Bronchial epithelial cell (primary cell): Measurements from ENCODE around the gene CAP1. TPM values are rescaled to one million over a fixed set of nuclear protein-coding genes. Genes with fewer than 3 reads are reported as not detected.

ENCODE experiments used
- DNase-seq: peaks from one replicate; pipeline ENCODE4 v3.0.0-alpha.2; 2010; ENCODE audit warnings: low read depth
- FAIRE-seq: peaks from 2 replicates; lab custom pipeline; 2011; peaks lifted over from hg19 to GRCh38; lab: Jason Lieb, UNC
- H3K27me3 ChIP-seq: 2 replicates; pipeline ENCODE4 v1.5.1; 2011; ENCODE audit warnings: low read length; ENCODE audit not compliant: control insufficient read depth, insufficient read depth
- H3K36me3 ChIP-seq: 2 replicates; pipeline ENCODE4 v1.5.1; 2011; ENCODE audit warnings: low read length; ENCODE audit not compliant: control insufficient read depth, insufficient read depth
- H3K4me3 ChIP-seq: 2 replicates; pipeline ENCODE4 v1.5.1; 2011; ENCODE audit warnings: mild to moderate bottlenecking, low read depth, low read length, control low read depth
- CTCF ChIP-seq: IDR thresholded peaks from 2 replicates; pipeline ENCODE4 v1.5.1; 2011; ENCODE audit warnings: mild to moderate bottlenecking, moderate library complexity, low read length, control low read depth, inconsistent platforms; ENCODE audit not compliant: insufficient read depth, severe bottlenecking
- total RNA-seq: library from RNA; depleted of rRNA; stranded (reverse); fragments of >200 nt; gene quantifications from 2 replicates; pipeline ENCODE4 v1.2.1, GENCODE V29; 2014

CAP1 gene
- total RNA-seq, 1 donor from 2014 or later, result 359 TPM

- Histone ChIP-seq H3K4me3 (no peak overlapping the region), H3K36me3 (peaks cover 3% of the 10 kb centered on the region), H3K27me3 (no peaks in the 10 kb centered on the region)
- TF ChIP-seq CTCF, result no peak
- FAIRE-seq (no peak), DNase-seq (no peak)
These were observed 3.6 kb downstream of the CAP1 start for GRCh38 chr1:40044110-40044509.

- no peak for FAIRE-seq
- Histone ChIP-seq H3K27me3 (no peaks in the 10 kb centered on the region), H3K36me3 (peaks cover 3% of the 10 kb centered on the region), H3K4me3 (no peak overlapping the region)
- peak; percentile 22 for DNase-seq
- no peak for TF ChIP-seq CTCF
These were observed 4.7 kb downstream of the CAP1 start for GRCh38 chr1:40045182-40045581.

- Histone ChIP-seq H3K36me3 (peaks cover 3% of the 10 kb centered on the region), H3K4me3 (no peak overlapping the region), H3K27me3 (no peaks in the 10 kb centered on the region)
- no peak for TF ChIP-seq CTCF
- FAIRE-seq (no peak), DNase-seq (peak; percentile 29)
These were observed 5.2 kb downstream of the CAP1 start for GRCh38 chr1:40045766-40046165.

GRCh38 chr1:40047276-40047675, 6.7 kb downstream of the CAP1 start:
- H3K36me3 ChIP-seq, result peaks cover 3% of the 10 kb centered on the region
- no peaks in the 10 kb centered on the region for H3K27me3 ChIP-seq
- DNase-seq (no peak), FAIRE-seq (no peak)
- no peak overlapping the region for H3K4me3 ChIP-seq
- no peak for TF ChIP-seq CTCF

GRCh38 chr1:40047769-40048168, 7.2 kb downstream of the CAP1 start:
- FAIRE-seq (no peak), DNase-seq (no peak)
- TF ChIP-seq CTCF, result no peak
- Histone ChIP-seq H3K4me3 (no peak overlapping the region), H3K36me3 (peaks cover 2% of the 10 kb centered on the region), H3K27me3 (no peaks in the 10 kb centered on the region)

GRCh38 chr1:40049725-40050124, 9.2 kb downstream of the CAP1 start:
- no peaks in the 10 kb centered on the region for H3K27me3 ChIP-seq
- no peak for TF ChIP-seq CTCF
- DNase-seq (peak; percentile 62), FAIRE-seq (no peak)
- H3K4me3 ChIP-seq, result no peak overlapping the region
- H3K36me3 ChIP-seq, result no peaks in the 10 kb centered on the region
